ENCODE measurements around the gene CTSZ.
A peak's percentile ranks its signal among the peaks of the same experiment; 100 is the strongest.

The CTSZ gene

DNA sequence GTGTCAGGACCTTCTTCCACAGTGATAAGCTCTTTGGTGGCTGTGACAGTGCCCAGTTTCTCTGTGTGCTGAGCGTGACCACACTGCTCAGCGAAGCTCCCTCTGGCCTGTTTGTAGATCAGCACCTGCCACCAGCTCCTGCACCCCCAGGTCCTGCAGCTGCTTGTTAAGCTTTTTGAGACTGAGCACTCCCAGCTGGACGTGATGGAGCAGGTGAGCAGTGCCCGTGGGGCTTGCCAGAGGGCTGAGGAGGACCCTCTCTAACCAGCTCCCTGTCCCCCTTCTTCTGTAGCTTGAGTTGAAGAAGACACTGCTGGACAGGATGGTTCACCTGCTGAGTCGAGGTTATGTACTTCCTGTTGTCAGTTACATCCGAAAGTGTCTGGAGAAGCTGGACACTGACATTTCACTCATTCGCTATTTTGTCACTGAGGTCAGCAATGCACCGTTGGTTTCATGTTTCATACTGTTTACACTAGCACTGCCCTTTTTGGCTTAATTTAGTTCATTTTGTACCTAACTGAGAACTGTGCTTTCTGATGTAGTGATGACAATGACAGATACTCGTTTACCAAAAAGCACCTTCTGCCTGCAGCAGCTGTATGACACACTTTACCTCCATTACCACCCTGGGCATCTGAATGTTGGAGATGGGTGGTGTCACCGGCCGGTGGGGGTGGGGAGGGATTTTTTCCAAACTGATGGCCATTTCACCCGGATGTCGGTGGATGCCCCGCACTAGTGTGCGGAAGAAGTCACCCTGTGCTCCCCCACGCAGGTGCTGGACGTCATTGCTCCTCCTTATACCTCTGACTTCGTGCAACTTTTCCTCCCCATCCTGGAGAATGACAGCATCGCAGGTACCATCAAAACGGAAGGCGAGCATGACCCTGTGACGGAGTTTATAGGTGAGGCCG is 13.5 kb downstream of the CTSZ start:
- no peak for TF ChIP-seq EZH2 (IDR thresholded peaks at IDR 0.05; ENCODE audit: borderline replicate concordance, low read length)
- TF ChIP-seq, protein P1, sequence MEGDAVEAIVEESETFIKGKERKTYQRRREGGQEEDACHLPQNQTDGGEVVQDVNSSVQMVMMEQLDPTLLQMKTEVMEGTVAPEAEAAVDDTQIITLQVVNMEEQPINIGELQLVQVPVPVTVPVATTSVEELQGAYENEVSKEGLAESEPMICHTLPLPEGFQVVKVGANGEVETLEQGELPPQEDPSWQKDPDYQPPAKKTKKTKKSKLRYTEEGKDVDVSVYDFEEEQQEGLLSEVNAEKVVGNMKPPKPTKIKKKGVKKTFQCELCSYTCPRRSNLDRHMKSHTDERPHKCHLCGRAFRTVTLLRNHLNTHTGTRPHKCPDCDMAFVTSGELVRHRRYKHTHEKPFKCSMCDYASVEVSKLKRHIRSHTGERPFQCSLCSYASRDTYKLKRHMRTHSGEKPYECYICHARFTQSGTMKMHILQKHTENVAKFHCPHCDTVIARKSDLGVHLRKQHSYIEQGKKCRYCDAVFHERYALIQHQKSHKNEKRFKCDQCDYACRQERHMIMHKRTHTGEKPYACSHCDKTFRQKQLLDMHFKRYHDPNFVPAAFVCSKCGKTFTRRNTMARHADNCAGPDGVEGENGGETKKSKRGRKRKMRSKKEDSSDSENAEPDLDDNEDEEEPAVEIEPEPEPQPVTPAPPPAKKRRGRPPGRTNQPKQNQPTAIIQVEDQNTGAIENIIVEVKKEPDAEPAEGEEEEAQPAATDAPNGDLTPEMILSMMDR (IDR thresholded peaks at IDR 0.05; ENCODE audit: low read length) = no peak
- peak overlapping the region; percentile 30 for H3K27ac ChIP-seq (ENCODE audit: low read depth, low read length, poor library complexity, severe bottlenecking)
- H3K4me2 ChIP-seq (ENCODE audit: low read length) = no peak overlapping the region
- H3F3A ChIP-seq (ENCODE audit: insufficient read depth, low read length) = no peaks in the 10 kb centered on the region
- no peak overlapping the region for H2AFZ ChIP-seq (ENCODE audit: low read length)
- no peaks in the 10 kb centered on the region for H4K20me1 ChIP-seq (ENCODE audit: insufficient read depth, low read length)
- H3K4me1 ChIP-seq (ENCODE audit: insufficient read depth, low read length, severe bottlenecking) = peaks cover 4% of the 10 kb centered on the region
- H3K9me3 ChIP-seq (ENCODE audit: low read length) = no peaks in the 10 kb centered on the region
- no peaks in the 10 kb centered on the region for H3K9me2 ChIP-seq (ENCODE audit: low read depth, low read length)
- H3K36me3 ChIP-seq (ENCODE audit: insufficient read depth, low read length) = peaks cover 97% of the 10 kb centered on the region
- H3K9ac ChIP-seq (ENCODE audit: low read length) = no peak overlapping the region
- no peaks in the 10 kb centered on the region for H3K79me2 ChIP-seq (ENCODE audit: insufficient read depth, low read length)
- H3K27me3 ChIP-seq (ENCODE audit: insufficient read depth, low read length) = no peaks in the 10 kb centered on the region
- no peak overlapping the region for H3K4me3 ChIP-seq (ENCODE audit: low read depth, low read length, poor library complexity, severe bottlenecking)

DNA sequence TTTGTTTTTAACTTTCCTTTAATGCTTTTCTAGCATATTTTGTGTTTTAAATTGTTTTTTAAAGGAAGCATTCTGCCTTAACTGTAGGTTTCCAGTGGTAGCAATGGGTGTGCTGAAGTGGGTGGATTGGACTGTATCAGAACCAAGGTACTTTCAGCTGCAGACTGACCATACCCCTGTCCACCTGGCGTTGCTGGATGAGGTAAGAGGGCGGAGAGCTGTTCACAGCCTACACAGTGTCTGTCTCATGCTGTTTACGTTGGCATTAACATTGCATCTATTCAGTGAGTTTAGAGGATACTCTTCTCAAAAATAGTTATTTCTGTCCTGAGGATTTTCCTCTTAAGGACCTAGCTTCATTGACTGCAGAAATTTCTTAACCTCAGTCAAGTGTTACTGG is 14.1 kb downstream of the CTSZ start:
- no peaks in the 10 kb centered on the region for H3K9me3 ChIP-seq (ENCODE audit: low read length)
- H3K9me2 ChIP-seq (ENCODE audit: low read depth, low read length) = no peaks in the 10 kb centered on the region
- H3K4me1 ChIP-seq (ENCODE audit: insufficient read depth, low read length, severe bottlenecking) = peaks cover 4% of the 10 kb centered on the region
- no peak overlapping the region for H3K9ac ChIP-seq (ENCODE audit: low read length)
- no peaks in the 10 kb centered on the region for H3K79me2 ChIP-seq (ENCODE audit: insufficient read depth, low read length)
- H3K4me3 ChIP-seq (ENCODE audit: low read depth, low read length, poor library complexity, severe bottlenecking) = no peak overlapping the region
- H3K4me2 ChIP-seq (ENCODE audit: low read length) = no peak overlapping the region
- no peak overlapping the region for H2AFZ ChIP-seq (ENCODE audit: low read length)
- peaks cover 99% of the 10 kb centered on the region for H3K36me3 ChIP-seq (ENCODE audit: insufficient read depth, low read length)
- peak overlapping the region; percentile 30 for H3K27ac ChIP-seq (ENCODE audit: low read depth, low read length, poor library complexity, severe bottlenecking)
- H3F3A ChIP-seq (ENCODE audit: insufficient read depth, low read length) = no peaks in the 10 kb centered on the region
- H3K27me3 ChIP-seq (ENCODE audit: insufficient read depth, low read length) = no peaks in the 10 kb centered on the region
- H4K20me1 ChIP-seq (ENCODE audit: insufficient read depth, low read length) = no peaks in the 10 kb centered on the region
- TF ChIP-seq EZH2 (IDR thresholded peaks at IDR 0.05; ENCODE audit: borderline replicate concordance, low read length) = no peak
- TF ChIP-seq, protein P1 (IDR thresholded peaks at IDR 0.05; ENCODE audit: low read length) = no peak

DNA sequence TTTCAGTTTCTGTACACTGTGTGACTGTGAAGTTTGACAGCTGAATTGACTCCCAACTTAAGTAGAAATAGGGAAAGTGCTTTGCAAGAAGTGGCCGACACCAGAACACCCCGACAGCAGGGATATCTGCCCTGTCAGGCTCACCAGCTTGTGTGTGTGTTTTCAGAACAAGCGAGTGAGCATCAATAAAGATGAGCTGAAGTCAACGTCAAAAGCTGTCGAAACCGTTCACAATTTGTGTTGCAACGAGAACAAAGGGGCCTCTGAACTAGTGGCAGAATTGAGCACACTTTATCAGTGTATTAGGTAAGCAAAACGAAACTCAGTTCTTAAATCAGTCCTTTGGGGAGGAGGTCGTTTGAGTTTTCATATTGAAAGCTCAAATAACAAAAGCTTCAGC is 15.3 kb downstream of the CTSZ start:
- Histone ChIP-seq H3K4me1 (ENCODE audit: insufficient read depth, low read length, severe bottlenecking) (peaks cover 4% of the 10 kb centered on the region), H3F3A (ENCODE audit: insufficient read depth, low read length) (no peaks in the 10 kb centered on the region), H4K20me1 (ENCODE audit: insufficient read depth, low read length) (no peaks in the 10 kb centered on the region), H2AFZ (ENCODE audit: low read length) (no peak overlapping the region), H3K9me3 (ENCODE audit: low read length) (no peaks in the 10 kb centered on the region), H3K9me2 (ENCODE audit: low read depth, low read length) (no peaks in the 10 kb centered on the region), H3K27ac (ENCODE audit: low read depth, low read length, poor library complexity, severe bottlenecking) (no peak overlapping the region), H3K9ac (ENCODE audit: low read length) (no peak overlapping the region), H3K79me2 (ENCODE audit: insufficient read depth, low read length) (no peaks in the 10 kb centered on the region), H3K4me3 (ENCODE audit: low read depth, low read length, poor library complexity, severe bottlenecking) (no peak overlapping the region), H3K27me3 (ENCODE audit: insufficient read depth, low read length) (no peaks in the 10 kb centered on the region), H3K36me3 (ENCODE audit: insufficient read depth, low read length) (peaks cover 99% of the 10 kb centered on the region), H3K4me2 (ENCODE audit: low read length) (no peak overlapping the region)
- no peak for TF ChIP-seq EZH2 (IDR thresholded peaks at IDR 0.05; ENCODE audit: borderline replicate concordance, low read length)
- TF ChIP-seq, protein P1 (IDR thresholded peaks at IDR 0.05; ENCODE audit: low read length) = no peak
